H1 (cell line): Measurements from ENCODE around the gene FBXO11.

ENCODE experiments used
- POLR2A ChIP-seq, 2 experiments: IDR thresholded peaks; 1 replicate in 1 of 2; 2 replicates in 1 of 2; pipeline ENCODE4 v1.6.1; 2011; ENCODE audit warnings: low read depth in 2 of 2, low read length in 2 of 2, mild to moderate bottlenecking in 2 of 2; ENCODE audit errors: control extremely low read depth in 1 of 2
- RXRA ChIP-seq: IDR thresholded peaks from 2 replicates; pipeline ENCODE4 v1.6.1; 2011; ENCODE audit warnings: low read depth, mild to moderate bottlenecking, low read length, moderate library complexity; ENCODE audit not compliant: insufficient read depth

DNA sequence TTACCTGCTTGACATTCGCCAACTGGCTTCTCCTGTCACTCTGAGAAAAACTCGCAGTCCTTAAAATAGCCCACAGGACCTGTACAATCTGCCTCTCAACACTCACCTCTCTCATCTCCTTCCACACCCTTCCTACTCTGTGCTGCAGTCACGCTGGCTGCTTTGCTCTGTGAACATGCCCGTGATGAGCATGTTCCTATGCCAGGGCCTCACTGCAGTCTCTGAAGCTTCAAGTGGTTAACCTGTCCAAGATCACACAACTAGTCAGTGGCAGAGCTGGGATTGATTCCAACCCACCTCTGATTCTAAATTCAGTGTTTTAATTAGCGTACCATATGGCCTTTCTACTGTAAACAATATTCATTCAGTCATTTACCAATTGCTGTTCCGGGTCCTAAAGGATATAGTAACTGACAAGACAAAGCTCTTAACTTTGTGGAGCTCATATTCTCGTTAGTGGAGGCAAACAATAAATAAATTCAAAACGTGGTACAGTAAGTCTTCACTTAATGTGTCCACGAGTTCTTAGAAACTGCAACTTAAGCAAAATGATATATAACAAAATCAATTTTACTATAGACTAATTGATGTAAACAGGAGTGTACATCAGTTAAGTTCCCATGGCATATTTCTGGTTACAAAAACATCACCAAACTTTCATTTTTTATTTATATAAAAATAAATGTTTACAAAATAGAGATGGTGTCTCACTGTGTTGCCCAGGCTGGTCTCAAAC lies 38.9 kb upstream of the FBXO11 start:
- no peak for TF ChIP-seq RXRA
- TF ChIP-seq POLR2A (IDR thresholded peaks at IDR 0.05; ENCODE audit: control extremely low read depth in 1 of 2, low read depth in 2 of 2, low read length in 2 of 2) = no peak
